NCI-H526 (cell line): ENCODE results near the gene TMEM140.
"Not testable (repeated sequence)": the region's sequence is repeated elsewhere in the genome, so short reads cannot be mapped to it uniquely, and the experiment has no call there.

Source experiments
- DNase-seq, 2 experiments: peaks; one replicate each; lab custom pipeline; 2025; lab: John Stamatoyannopoulos, UW

Gene TMEM140

DNA sequence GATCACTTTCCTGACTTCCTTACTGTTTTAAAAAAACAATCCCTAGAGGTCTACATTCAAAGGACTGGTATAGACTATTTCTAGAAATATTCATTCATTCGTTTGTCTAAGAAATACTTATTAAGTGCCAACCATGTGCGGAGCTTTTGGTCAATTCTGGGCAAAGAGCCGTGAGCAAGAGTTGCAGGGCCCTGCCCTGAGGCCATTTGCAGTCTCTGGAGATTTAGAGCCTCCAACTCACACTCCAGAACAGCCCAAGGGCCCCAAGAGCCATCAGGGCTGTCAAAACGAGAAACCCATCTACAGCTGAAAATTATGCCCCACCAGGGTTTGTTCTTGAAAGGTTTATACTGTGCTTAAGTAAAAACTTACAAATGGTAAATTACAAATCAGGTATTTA is 47.3 kb downstream of the TMEM140 start:
- DNase-seq = no peak

GRCh38 chr7:135195968-135196629 is 48.2 kb downstream of the TMEM140 start:
- DNase-seq = no peak

GRCh38 chr7:135197343-135197742 is 49.5 kb downstream of the TMEM140 start:
- no peak for DNase-seq

DNA sequence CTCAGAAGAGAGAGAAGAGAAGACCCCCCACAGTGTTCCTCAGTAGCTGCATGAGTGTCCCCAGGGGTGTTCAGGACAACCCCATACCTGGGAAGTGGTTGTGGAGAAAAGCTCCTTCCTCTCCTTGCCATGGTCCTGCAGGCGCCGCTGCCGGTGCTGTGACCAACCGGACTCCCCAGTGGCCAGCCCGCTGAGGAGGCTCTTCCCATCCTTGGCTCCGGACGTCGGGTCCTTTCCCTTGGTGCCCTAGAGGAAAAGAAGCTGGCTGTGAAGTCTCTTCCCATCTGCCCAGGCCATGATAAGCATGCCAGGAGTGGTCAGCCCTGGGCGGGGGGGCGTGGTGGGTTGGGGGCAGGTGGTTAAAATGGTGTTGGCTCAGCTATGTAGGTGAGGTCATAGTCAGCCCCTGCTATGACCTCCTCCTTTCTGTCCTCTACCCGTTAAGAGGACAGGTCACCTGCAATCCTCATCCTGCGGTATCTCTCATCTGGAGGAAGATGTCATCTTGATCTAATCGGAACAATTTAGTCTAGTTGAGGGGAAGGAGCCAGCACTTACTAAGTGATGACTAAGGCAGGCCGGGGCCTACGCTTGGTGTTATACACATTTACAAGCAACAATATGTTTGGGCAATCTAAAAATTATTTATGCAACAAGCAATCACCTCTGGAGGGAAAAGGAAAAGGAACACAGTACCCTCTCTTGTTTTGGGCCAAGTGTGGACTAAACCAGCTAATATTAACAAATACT is 50.2 kb downstream of the TMEM140 start:
- DNase-seq = no peak

- no peak for DNase-seq
Observed at GRCh38 chr7:135199439-135199838, 51.6 kb downstream of the TMEM140 start.

DNA sequence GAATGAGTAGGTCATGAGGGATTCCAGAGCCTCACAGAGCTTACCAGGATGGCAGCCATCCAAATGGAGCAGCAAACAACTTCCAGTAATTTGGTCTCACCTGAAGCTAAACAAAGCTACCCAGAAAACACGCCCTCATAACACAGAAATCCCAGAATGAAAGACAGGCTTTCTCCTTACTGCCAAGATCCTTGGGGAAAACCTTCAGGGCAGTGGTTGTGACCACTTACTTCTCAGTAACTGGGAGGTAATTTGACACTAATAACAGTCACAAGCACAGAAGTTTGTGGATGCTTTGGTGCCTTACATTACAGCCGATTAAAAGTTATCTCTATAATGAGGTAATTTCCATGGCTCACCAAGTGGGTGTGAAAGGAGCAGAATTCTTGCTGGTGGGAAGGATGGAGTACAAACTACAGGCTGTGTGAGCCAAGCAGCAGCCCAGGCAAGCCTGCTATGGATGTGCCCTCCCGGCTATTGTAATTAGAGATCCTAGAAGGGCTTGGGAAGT is 53.0 kb downstream of the TMEM140 start:
- DNase-seq = no peak

DNA sequence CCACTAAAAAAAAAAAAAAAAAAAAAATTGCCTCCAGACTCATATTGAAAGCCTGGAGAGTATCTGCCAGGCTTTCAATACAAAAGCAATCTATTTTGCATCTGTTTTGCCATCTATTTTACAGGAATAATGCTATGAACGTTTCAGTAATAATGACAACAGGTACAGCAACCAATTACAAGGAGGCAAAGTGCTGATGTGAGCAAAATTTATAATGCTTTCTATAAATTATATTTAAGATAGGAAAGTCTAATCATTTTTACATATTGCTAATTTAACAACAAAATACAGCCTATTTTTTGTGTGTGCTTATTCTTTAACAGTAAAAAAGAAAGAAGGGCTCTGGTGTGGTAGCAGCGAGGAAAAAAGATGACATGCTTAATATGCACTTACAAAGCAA is 53.5 kb downstream of the TMEM140 start:
- no peak for DNase-seq

- DNase-seq = no peak
Observed at GRCh38 chr7:135204341-135204749, 56.5 kb downstream of the TMEM140 start.

GRCh38 chr7:135204876-135205275 is 57.0 kb downstream of the TMEM140 start:
- DNase-seq = no peak

DNA sequence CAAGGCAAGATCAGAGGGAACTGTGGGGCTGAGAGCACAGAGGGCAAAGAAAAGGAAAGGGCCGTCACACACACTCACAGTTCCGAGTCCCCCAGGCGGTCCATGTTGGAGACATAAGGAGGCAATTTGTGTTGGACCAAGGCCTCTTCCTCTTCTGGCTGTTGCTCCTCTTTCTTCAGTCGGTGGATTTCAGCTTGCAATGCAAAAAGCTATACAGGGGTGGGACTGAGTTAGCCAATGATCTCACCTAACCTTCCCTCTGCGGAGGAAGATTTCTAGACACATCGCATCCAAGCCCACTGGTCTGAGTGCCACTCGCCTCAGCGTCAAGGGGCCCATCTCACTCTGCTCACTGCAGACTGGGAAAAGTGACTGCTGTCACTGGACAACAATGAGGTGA is 58.0 kb downstream of the TMEM140 start:
- no peak for DNase-seq

- DNase-seq = no peak
Observed at GRCh38 chr7:135206941-135207391, 59.1 kb downstream of the TMEM140 start.

DNA sequence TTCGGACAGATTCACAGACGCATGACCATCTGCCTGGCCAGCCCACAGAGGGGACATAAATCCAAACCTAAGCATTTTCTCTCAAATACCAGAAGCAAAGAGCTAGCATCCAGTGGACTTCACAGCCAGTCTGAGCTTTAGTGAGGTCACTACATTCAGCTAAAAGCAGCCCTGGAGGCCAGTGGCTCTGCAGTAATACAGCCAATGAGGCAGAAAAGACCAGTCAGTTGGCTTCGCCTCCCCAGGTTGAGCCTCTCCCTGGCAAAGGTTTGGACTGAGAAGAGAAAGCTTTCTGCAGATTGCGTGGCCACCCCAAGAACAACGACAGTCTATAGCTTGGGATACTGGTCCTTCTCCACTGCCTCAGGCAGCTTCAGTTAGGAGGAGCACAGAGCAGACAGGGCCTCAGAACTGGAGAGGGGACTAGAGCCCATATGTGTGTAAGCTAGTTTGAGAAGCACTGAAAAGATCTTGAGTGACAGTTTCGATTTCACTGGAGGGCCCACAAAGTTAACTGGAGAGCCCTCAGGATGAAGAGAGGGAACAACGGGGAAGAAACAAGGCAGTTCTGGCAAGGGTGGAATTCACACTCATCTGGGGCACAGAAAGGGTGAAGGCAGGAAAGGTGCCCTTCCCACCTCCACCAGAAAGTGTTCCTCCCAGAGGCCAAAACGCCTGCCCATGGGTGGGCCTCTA is 59.7 kb downstream of the TMEM140 start:
- no peak for DNase-seq

DNA sequence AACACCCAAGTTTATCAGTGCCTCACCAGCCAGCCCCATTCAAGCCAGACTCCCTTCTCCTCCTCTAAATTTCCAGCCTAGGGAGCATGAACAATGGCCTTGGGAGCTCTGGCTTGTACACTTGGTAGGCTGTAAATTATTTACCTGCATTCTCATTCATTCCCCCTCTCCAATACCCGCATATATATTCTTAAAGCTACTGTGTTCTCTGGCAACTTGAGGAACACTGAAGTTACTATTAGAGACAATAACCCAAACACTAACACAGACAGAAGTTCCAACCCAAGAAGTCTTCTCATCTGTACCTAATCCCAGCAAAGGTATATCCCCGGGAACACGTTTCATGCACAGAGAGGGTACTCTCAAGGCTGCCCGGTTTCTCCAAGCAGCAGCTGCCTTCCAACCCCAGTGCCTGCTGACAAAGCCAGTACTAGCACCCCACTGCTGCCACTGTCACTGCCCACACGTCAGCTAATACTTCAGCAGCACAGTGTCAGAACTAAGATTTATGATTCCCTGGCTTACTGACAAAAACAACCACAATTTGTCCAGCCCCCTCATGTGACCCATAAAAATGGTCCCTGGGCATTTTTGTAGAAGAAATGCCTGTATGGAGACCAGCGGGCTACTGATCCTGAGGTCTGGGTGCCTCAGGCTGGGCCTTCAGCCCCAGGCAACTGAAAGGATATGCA is 60.4 kb downstream of the TMEM140 start:
- no peak for DNase-seq

GRCh38 chr7:135209225-135209834 is 61.5 kb downstream of the TMEM140 start:
- no peak for DNase-seq

GRCh38 chr7:135210888-135211178 is 63.0 kb downstream of the TMEM140 start:
- peak; percentile 38 to 75 for DNase-seq

- DNase-seq = peak; percentile 75 to 97
Observed at GRCh38 chr7:135211179-135211945, 63.5 kb downstream of the TMEM140 start, which contains the start of gene WDR91. Gene WDR91 (minus strand): TSS chr7:135211526. CDS start chr7:135211502, 24 bp downstream.

GRCh38 chr7:135211946-135212685 is 64.2 kb downstream of the TMEM140 start:
- not testable (repeated sequence) for DNase-seq

DNA sequence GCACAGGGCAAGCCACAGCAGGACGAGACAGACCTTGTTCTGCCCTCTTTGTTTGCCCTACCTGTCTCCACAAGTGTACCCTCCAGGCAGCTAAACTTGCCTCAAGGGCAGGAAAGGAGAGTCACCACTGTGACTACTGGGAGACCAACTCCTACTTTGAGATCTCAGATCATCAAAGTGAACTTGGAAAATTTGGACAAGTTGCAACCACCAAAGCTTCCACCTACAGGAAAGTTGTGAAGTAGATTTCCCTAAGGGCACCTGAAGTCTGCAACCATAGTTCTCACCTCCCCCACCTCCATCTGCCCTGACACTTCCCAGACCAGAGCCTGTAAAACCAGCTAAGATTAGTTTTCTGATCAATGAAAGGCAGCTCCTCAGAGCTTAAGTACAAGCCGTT is 66.0 kb downstream of the TMEM140 start:
- no peak for DNase-seq

DNA sequence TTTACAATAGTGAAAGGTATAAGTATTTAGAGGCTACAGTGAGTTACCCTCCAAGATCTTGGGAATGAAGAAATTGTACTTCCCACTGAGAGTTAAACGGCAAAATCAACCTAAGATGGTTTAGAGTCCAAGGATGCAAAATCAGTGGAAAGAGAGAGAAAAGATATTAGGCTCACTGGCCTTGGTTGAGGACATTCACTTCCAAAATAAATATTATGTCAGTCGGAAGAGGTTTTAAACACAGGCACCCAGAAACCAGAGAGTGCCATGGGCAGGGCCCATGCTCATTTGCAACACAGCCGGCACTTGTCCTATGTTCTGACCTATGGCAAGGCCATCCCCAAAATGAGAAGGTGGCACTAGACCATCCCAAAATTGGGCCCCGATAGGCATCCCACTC is 67.3 kb downstream of the TMEM140 start:
- no peak for DNase-seq

DNA sequence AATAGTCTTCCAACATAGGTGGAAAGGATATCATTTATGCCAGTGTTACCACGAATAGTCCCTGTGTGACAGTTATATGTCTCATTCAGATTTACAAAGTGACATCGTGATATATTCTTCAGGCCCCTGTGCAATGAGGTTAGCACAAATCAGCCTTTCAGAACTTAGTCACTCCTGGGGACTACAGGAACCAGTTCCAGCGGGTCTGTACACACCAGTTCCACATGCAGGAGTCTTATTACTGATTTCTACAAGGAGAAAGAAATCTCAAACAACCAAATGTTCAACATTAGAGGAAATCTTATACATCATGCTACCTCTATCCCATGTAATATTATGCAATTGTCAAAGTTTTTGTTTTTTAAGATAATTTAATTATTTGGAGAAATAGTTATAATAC is 67.8 kb downstream of the TMEM140 start:
- DNase-seq = no peak
